MM.1S (cell line): ENCODE data around the gene ETHE1.

Experiments used
- DNase-seq: peaks from one replicate; pipeline ENCODE4 v3.0.0-alpha.2; 2015
- H2AFZ ChIP-seq: fragments of 300-600 bp; sonication (generic); 2 replicates; pipeline ENCODE4 v1.6.0; 2016; ENCODE audit warnings: antibody characterized with exemption, low read length
- H3F3A ChIP-seq: fragments of 300-600 bp; sonication (generic); 2 replicates; pipeline ENCODE4 v1.6.1; 2016; ENCODE audit warnings: mild to moderate bottlenecking, antibody characterized with exemption, low read length, moderate library complexity, mixed read lengths; ENCODE audit not compliant: insufficient read depth
- H3K27ac ChIP-seq: fragments of 300-600 bp; sonication (generic); 2 replicates; pipeline ENCODE4 v1.5.1; 2016; ENCODE audit warnings: mild to moderate bottlenecking, low read length
- H3K27me3 ChIP-seq: fragments of 300-600 bp; sonication (generic); replicated peaks from 2 replicates; pipeline ENCODE4 v1.6.0; 2016; ENCODE audit warnings: low read length; ENCODE audit not compliant: insufficient read depth
- H3K36me3 ChIP-seq: fragments of 300-600 bp; sonication (generic); replicated peaks from 2 replicates; pipeline ENCODE4 v1.6.1; 2016; ENCODE audit warnings: mild to moderate bottlenecking, low read length, mixed read lengths; ENCODE audit not compliant: insufficient read depth
- H3K4me1 ChIP-seq: fragments of 300-600 bp; sonication (generic); 2 replicates; pipeline ENCODE4 v1.6.1; 2016; ENCODE audit warnings: low read length, mixed read lengths
- H3K4me2 ChIP-seq: fragments of 300-600 bp; sonication (generic); 2 replicates; pipeline ENCODE4 v1.6.0; 2016; ENCODE audit warnings: low read depth, low read length
- H3K4me3 ChIP-seq: fragments of 300-600 bp; sonication (generic); 2 replicates; pipeline ENCODE4 v1.5.1; 2016; ENCODE audit warnings: low read length, mixed read lengths
- H3K79me2 ChIP-seq: fragments of 300-600 bp; sonication (generic); 2 replicates; pipeline ENCODE4 v1.6.1; 2016; ENCODE audit warnings: mixed run types, low read length, mixed read lengths
- H3K9ac ChIP-seq: fragments of 300-600 bp; sonication (generic); 2 replicates; pipeline ENCODE4 v1.6.1; 2016; ENCODE audit warnings: low read length, mixed read lengths
- H3K9me2 ChIP-seq: fragments of 300-600 bp; sonication (generic); replicated peaks from 2 replicates; pipeline ENCODE4 v1.6.1; 2016; ENCODE audit warnings: mild to moderate bottlenecking, low read length, mixed read lengths; ENCODE audit not compliant: insufficient read depth
- H3K9me3 ChIP-seq: fragments of 300-600 bp; sonication (generic); replicated peaks from 2 replicates; pipeline ENCODE4 v1.6.1; 2016; ENCODE audit warnings: mild to moderate bottlenecking, low read length, mixed read lengths; ENCODE audit not compliant: insufficient read depth
- H4K20me1 ChIP-seq: fragments of 300-600 bp; sonication (generic); 2 replicates; pipeline ENCODE4 v1.6.1; 2016; ENCODE audit warnings: mild to moderate bottlenecking, low read length, moderate library complexity, mixed read lengths; ENCODE audit not compliant: insufficient read depth
- CTCF ChIP-seq: fragments of 300-600 bp; sonication (generic); IDR thresholded peaks from 2 replicates; pipeline ENCODE4 v1.5.1; 2016; ENCODE audit warnings: antibody characterized with exemption, low read length, mixed read lengths
- EZH2 ChIP-seq: fragments of 300-600 bp; sonication (generic); optimal IDR thresholded peaks from 2 replicates; pipeline ENCODE3; 2017; ENCODE audit warnings: low read depth, mild to moderate bottlenecking, antibody characterized with exemption, low read length, mixed read lengths
- EZH2phosphoT487 ChIP-seq: fragments of 300-600 bp; sonication (generic); IDR thresholded peaks from 2 replicates; pipeline ENCODE4 v1.6.1; 2018; ENCODE audit warnings: antibody characterized with exemption, low read length

The ETHE1 gene

GRCh38 chr19:43480574-43480973 is 46.4 kb downstream of the ETHE1 start:
- Histone ChIP-seq H3K4me1 (no peaks in the 10 kb centered on the region), H3K4me3 (no peak overlapping the region), H3K4me2 (no peak overlapping the region), H3K9me2 (no peaks in the 10 kb centered on the region), H4K20me1 (no peaks in the 10 kb centered on the region), H3K36me3 (no peaks in the 10 kb centered on the region), H3K79me2 (no peaks in the 10 kb centered on the region), H3K27me3 (no peaks in the 10 kb centered on the region), H3K9ac (no peak overlapping the region), H3K9me3 (no peaks in the 10 kb centered on the region), H2AFZ (no peak overlapping the region), H3K27ac (no peak overlapping the region), H3F3A (no peaks in the 10 kb centered on the region)
- no peak for TF ChIP-seq EZH2phosphoT487
- no peak for TF ChIP-seq EZH2
- TF ChIP-seq CTCF: no peak
- DNase-seq: no peak

GRCh38 chr19:43479961-43480561 is 46.9 kb downstream of the ETHE1 start:
- Histone ChIP-seq H4K20me1 (no peaks in the 10 kb centered on the region), H3K4me3 (no peak overlapping the region), H3K9ac (no peak overlapping the region), H3K27ac (no peak overlapping the region), H3F3A (no peaks in the 10 kb centered on the region), H2AFZ (no peak overlapping the region), H3K9me3 (no peaks in the 10 kb centered on the region), H3K4me2 (no peak overlapping the region), H3K36me3 (no peaks in the 10 kb centered on the region), H3K27me3 (no peaks in the 10 kb centered on the region), H3K9me2 (no peaks in the 10 kb centered on the region), H3K79me2 (no peaks in the 10 kb centered on the region), H3K4me1 (no peaks in the 10 kb centered on the region)
- no peak for TF ChIP-seq CTCF
- TF ChIP-seq EZH2: no peak
- TF ChIP-seq EZH2phosphoT487: no peak
- DNase-seq: no peak

GRCh38 chr19:43479226-43479625 is 47.8 kb downstream of the ETHE1 start:
- H3K9me2 ChIP-seq: no peaks in the 10 kb centered on the region
- no peak overlapping the region for H3K9ac ChIP-seq
- H3K79me2 ChIP-seq: no peaks in the 10 kb centered on the region
- no peak overlapping the region for H3K4me2 ChIP-seq
- no peaks in the 10 kb centered on the region for H3F3A ChIP-seq
- no peaks in the 10 kb centered on the region for H3K27me3 ChIP-seq
- H4K20me1 ChIP-seq: no peaks in the 10 kb centered on the region
- no peak overlapping the region for H2AFZ ChIP-seq
- no peaks in the 10 kb centered on the region for H3K9me3 ChIP-seq
- no peak for DNase-seq
- H3K4me3 ChIP-seq: no peak overlapping the region
- H3K4me1 ChIP-seq: no peaks in the 10 kb centered on the region
- H3K27ac ChIP-seq: no peak overlapping the region
- TF ChIP-seq EZH2phosphoT487 (no peak), EZH2 (no peak), CTCF (no peak)
- H3K36me3 ChIP-seq: no peaks in the 10 kb centered on the region
